HG02759 (cell line): ENCODE results near the gene TRIM49B.
"Not testable (repeated sequence)": the region's sequence is repeated elsewhere in the genome, so short reads cannot be mapped to it uniquely, and the experiment has no call there.

Source experiments
- ATAC-seq: cut with Tn5 transposase; IDR thresholded peaks from one replicate; pipeline ENCODE4 v1.9.1; 2021; ENCODE audit warnings: mild to moderate bottlenecking, moderate library complexity; ENCODE audit not compliant: unreplicated experiment

The TRIM49B gene

GRCh38 chr11:49028523-49028922, at the start of gene TRIM49B:
Gene TRIM49B, plus strand, starts transcription at chr11:49028823. Its CDS starts 2,777 bp downstream, at chr11:49031600.
- not testable (repeated sequence) for ATAC-seq

GRCh38 chr11:48983785-48984184, 44.8 kb upstream of the TRIM49B start, which contains the start of gene TRIM51G:
Gene TRIM51G, minus strand, starts transcription at chr11:48983885. Its CDS starts 2,190 bp downstream, at chr11:48981695.
- ATAC-seq: not testable (repeated sequence)

- ATAC-seq: not testable (repeated sequence)
These were observed 19.6 kb downstream of the TRIM49B start for GRCh38 chr11:49048229-49048628.

- ATAC-seq: not testable (repeated sequence)
These were observed 21.2 kb downstream of the TRIM49B start for GRCh38 chr11:49049821-49050220.

- ATAC-seq: not testable (repeated sequence)
These were observed 30.4 kb downstream of the TRIM49B start, which contains the start of gene TRIM64C for GRCh38 chr11:49059012-49059411. Gene TRIM64C, minus strand, starts transcription at chr11:49059112. Its CDS starts 0 bp downstream, at chr11:49059112.

GRCh38 chr11:49069897-49070296, 41.3 kb downstream of the TRIM49B start:
- ATAC-seq: not testable (repeated sequence)
